Small intestine (tissue), 7 donors: Measurements from ENCODE around the gene LCMT2. TPM values are rescaled to one million over a fixed set of nuclear protein-coding genes. Genes with fewer than 3 reads are reported as not detected.
A peak's percentile ranks its signal among the peaks of the same experiment; 100 is the strongest.

ENCODE experiments used
- DNase-seq, 2 donors: peaks; one replicate each; pipeline versions ENCODE4 v3.0.0 to v3.0.0-alpha.2; 2013
- FAIRE-seq: peaks from 2 replicates; lab custom pipeline; 2012; peaks lifted over from hg19 to GRCh38; lab: Jason Lieb, UNC
- H3K27ac ChIP-seq, 3 donors: one replicate each; pipeline ENCODE4 v1.5.1; 2013; ENCODE audit warnings: low read length in 2 of 3, mild to moderate bottlenecking in 2 of 3, control low read depth in 1 of 3, inconsistent platforms in 1 of 3, low read depth in 1 of 3, moderate library complexity in 1 of 3
- H3K27me3 ChIP-seq, 3 donors: one replicate each; pipeline ENCODE4 v1.6.1; 2013; ENCODE audit warnings: low read length in 3 of 3, inconsistent platforms in 1 of 3; ENCODE audit not compliant: control insufficient read depth in 3 of 3, insufficient read depth in 3 of 3
- H3K36me3 ChIP-seq, 3 donors: one replicate each; pipeline ENCODE4 v1.6.1; 2013; ENCODE audit warnings: low read length in 3 of 3, inconsistent platforms in 1 of 3, low read depth in 1 of 3, mild to moderate bottlenecking in 1 of 3, moderate library complexity in 1 of 3; ENCODE audit not compliant: control insufficient read depth in 3 of 3, insufficient read depth in 2 of 3
- H3K4me1 ChIP-seq, 3 donors: one replicate each; pipeline ENCODE4 v1.6.1; 2013; ENCODE audit warnings: low read length in 2 of 3, inconsistent platforms in 1 of 3, low read depth in 1 of 3, mild to moderate bottlenecking in 1 of 3, moderate library complexity in 1 of 3; ENCODE audit not compliant: control insufficient read depth in 3 of 3, insufficient read depth in 2 of 3
- H3K4me3 ChIP-seq, 3 donors: one replicate each; pipeline ENCODE4 v1.5.1; 2013; ENCODE audit warnings: low read length in 3 of 3, control low read depth in 1 of 3, inconsistent platforms in 1 of 3, low read depth in 1 of 3, mild to moderate bottlenecking in 1 of 3, moderate library complexity in 1 of 3
- H3K9me3 ChIP-seq, 2 donors: one replicate each; pipeline ENCODE4 v1.6.1; 2013; ENCODE audit warnings: low read depth in 1 of 2, low read length in 1 of 2; ENCODE audit not compliant: control insufficient read depth in 2 of 2, insufficient read depth in 1 of 2
- WGBS, 3 donors: extraction: QIAGEN DNeasy Blood & Tissue Kit; methylation state at CpG; one replicate each; pipeline ENCODE4 v1.1.7; 2013; 5-methylcytosine and 5-hydroxymethylcytosine counted together
- polyA plus RNA-seq, 4 donors: library from polyadenylated mRNA; stranded (reverse) in 3 of 4; unstranded in 1 of 4; fragments of 200-250 nt in 3 of 4; fragments of 120-200 nt in 1 of 4; gene quantifications; one replicate each; pipeline versions ENCODE4 v1.2.1 to v1.2.3, GENCODE V29; 2013
- donor health status: healthy with polysubstance abuse.
- donor health status: control.
- donor health status: control.
- donor health status: Bipolar disorder and iron deficiency.
- donor health status: healthy.

Gene LCMT2
- polyA plus RNA-seq, 4 donors = 3.2 to 8.1 (median 4.5) TPM

DNA sequence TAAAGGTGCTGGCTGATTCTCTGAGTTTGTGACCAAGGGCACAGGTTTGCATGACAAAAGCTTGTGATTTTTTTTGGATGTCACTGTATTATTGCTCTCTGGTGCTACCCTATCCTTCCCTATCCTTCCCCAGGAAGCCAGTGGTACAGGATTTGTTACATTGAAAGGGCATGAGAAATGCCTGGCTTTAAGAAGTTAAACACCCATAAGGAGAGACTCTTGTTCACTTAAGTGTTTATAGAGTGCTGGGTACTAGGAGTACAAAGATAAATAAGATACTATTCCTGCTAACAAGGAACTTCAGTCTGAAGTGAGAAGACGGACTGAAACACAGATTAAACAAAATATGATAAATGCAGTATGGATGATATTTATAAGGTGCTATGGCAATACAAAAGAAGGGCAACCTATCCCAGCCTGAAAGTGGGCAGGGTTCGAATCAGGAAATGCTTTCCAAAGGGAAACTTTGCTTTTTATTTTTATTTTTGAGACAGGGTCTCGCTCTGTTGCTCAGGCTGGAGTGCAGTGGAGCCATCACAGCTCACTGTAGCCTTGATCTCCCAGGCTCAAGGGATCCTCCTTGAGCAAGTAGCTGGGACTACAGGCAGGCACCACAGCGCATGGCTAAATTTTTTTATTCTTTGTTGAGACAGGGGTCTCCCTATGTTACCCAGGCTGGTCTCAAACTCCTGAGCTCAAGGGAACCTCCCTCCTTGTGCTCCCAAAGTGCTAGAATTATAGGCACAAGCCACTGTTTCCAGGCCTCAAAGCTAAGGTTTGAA is 11.2 kb downstream of the LCMT2 start:
- Histone ChIP-seq H3K4me1 (no peaks in the 10 kb centered on the region), H3K27ac (no peak overlapping the region), H3K36me3 (no peaks in the 10 kb centered on the region), H3K9me3 (no peaks in the 10 kb centered on the region), H3K4me3 (no peak overlapping the region), H3K27me3 (peaks cover 0 to 4% (median 0%) of the 10 kb centered on the region in 3 donors)
- 81 to 82% (median 82%) methylated on average over 4 of the region's 4 CpGs for WGBS, 3 donors
- DNase-seq = no peak
- no peak for FAIRE-seq

- no peaks in the 10 kb centered on the region for H3K4me1 ChIP-seq
- DNase-seq = no peak
- H3K4me3 ChIP-seq = no peak overlapping the region
- H3K27me3 ChIP-seq = peaks cover 0 to 10% (median 0%) of the 10 kb centered on the region in 3 donors
- no peak overlapping the region for H3K27ac ChIP-seq
- H3K9me3 ChIP-seq = no peaks in the 10 kb centered on the region
- H3K36me3 ChIP-seq = no peaks in the 10 kb centered on the region
- 84 to 91% (median 86%) methylated on average over 8 of the region's 8 CpGs for whole genome bisulfite sequencing, 3 donors
- FAIRE-seq = no peak
These were observed 12.7 kb downstream of the LCMT2 start for GRCh38 chr15:43317566-43318184.

- Histone ChIP-seq H3K9me3 (no peaks in the 10 kb centered on the region), H3K27me3 (peaks cover 0 to 15% (median 0%) of the 10 kb centered on the region in 3 donors), H3K4me3 (no peak overlapping the region), H3K27ac (no peak overlapping the region), H3K36me3 (no peaks in the 10 kb centered on the region), H3K4me1 (no peaks in the 10 kb centered on the region)
- no peak for DNase-seq
- 77 to 100% (median 91%) methylated on average over 1 of the region's 1 CpG for WGBS, 3 donors
- no peak for FAIRE-seq
These were observed 13.4 kb downstream of the LCMT2 start for GRCh38 chr15:43316971-43317346.

DNA sequence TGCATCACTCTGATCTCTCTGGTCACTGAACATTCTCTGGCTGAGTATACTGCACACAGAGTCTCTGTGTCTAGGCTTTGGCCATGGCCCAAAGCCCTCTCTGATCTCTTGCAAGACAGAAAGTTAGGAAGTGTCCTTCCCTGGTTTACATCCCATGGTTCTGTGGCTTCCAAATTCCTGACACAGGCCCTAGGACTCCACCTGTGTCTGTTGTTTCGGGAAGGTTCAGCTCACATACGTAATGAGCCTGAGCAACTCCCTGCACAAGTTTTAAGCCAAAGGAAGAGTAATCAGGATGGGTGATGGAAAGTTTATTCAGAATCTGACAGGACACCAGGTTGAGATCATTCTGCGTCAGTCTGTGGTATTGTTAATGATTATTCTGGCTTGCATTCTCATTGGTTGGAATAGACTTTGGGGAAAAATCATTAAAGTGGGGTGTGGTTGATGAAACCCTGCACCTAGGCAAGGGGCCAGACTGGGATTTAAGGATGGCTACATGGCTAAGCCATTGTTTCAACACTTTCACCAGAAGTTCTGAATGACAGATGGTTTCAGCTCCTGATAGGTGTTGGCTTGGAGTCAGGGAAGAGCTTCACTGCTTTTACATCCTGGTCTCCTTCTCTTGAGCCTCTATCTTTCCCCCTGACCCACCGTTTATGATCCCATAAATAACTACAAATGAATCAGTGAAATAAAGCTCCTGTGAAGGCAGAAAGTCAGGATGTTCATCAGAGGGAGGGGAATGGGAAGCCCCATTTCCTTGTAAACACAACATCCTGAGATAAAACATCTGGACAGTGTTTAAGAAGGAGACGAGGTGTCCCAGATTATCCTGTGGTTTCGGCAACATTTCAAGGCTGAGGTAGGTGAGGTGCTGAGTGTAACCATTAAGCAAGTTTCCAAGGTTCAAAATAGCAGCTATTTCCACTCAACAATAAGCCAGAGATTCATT is 14.1 kb downstream of the LCMT2 start:
- FAIRE-seq (no peak), DNase-seq (peak in 1 of 2 donors; percentile 3)
- no peak overlapping the region for H3K4me3 ChIP-seq

GRCh38 chr15:43314171-43314570 is 16.2 kb downstream of the LCMT2 start:
- DNase-seq = no peak
- 49 to 69% (median 50%) methylated on average over 3 of the region's 3 CpGs for WGBS, 3 donors
- no peaks in the 10 kb centered on the region for H3K4me1 ChIP-seq
- peaks cover 0 to 25% (median 0%) of the 10 kb centered on the region in 3 donors for H3K27me3 ChIP-seq
- no peak overlapping the region for H3K27ac ChIP-seq
- no peak for FAIRE-seq
- H3K9me3 ChIP-seq = no peaks in the 10 kb centered on the region
- H3K4me3 ChIP-seq = no peak overlapping the region
- no peaks in the 10 kb centered on the region for H3K36me3 ChIP-seq

More for the DNA sequence above, 14.1 kb downstream of the LCMT2 start:
- WGBS, 3 donors = 52 to 69% (median 57%) methylated on average over 6 of the region's 6 CpGs
- Histone ChIP-seq H3K27me3 (peaks cover 0 to 15% (median 0%) of the 10 kb centered on the region in 3 donors), H3K4me1 (no peaks in the 10 kb centered on the region), H3K9me3 (no peaks in the 10 kb centered on the region), H3K36me3 (no peaks in the 10 kb centered on the region), H3K27ac (no peak overlapping the region)

DNA sequence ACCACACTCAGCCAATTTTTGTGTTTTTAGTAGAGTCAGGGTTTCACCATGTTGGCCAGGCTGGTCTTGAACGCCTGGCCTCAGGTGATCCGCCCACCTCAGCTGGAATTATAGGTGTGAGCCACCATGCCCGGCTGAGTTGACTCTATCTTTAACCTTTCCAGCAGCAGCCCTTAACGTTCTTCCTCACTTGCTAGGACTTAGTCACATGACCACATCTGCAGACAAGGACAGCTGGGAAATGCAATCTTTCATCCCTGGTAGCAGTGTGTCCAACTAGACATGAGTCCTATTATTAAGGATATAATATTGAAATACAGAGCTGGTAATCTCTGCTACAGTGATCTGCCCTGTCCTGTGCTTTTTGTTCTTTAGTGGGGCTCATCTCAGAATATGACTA is 18.0 kb downstream of the LCMT2 start:
- no peaks in the 10 kb centered on the region for H3K4me1 ChIP-seq
- H3K4me3 ChIP-seq = no peak overlapping the region
- DNase-seq (no peak), FAIRE-seq (no peak)
- H3K27me3 ChIP-seq = peaks cover 0 to 28% (median 7%) of the 10 kb centered on the region in 3 donors
- WGBS, 3 donors = 57 to 60% (median 59%) methylated on average over 4 of the region's 4 CpGs
- no peaks in the 10 kb centered on the region for H3K9me3 ChIP-seq
- no peak overlapping the region for H3K27ac ChIP-seq
- no peaks in the 10 kb centered on the region for H3K36me3 ChIP-seq

GRCh38 chr15:43302205-43302817 is 28.1 kb downstream of the LCMT2 start, which contains the start of gene TGM7:
Gene TGM7 (minus strand): TSS chr15:43302255.
- Histone ChIP-seq H3K4me1 (no peaks in the 10 kb centered on the region), H3K9me3 (no peaks in the 10 kb centered on the region), H3K4me3 (no peak within 1 kb of the TSS), H3K36me3 (no peaks in the 10 kb centered on the region), H3K27ac (no peak within 1 kb of the TSS), H3K27me3 (peaks cover 0 to 5% (median under 1%) of the 10 kb centered on the region in 3 donors)
- DNase-seq = no peak
- 81 to 89% (median 89%) methylated on average over 11 of the region's 11 CpGs for WGBS, 3 donors
- FAIRE-seq = no peak

GRCh38 chr15:43299884-43300283 is 30.5 kb downstream of the LCMT2 start:
- FAIRE-seq = no peak
- no peaks in the 10 kb centered on the region for H3K36me3 ChIP-seq
- no peak for DNase-seq
- no peaks in the 10 kb centered on the region for H3K9me3 ChIP-seq
- no peaks in the 10 kb centered on the region for H3K4me1 ChIP-seq
- no peak overlapping the region for H3K27ac ChIP-seq
- H3K27me3 ChIP-seq = peaks cover 0 to 5% (median 0%) of the 10 kb centered on the region in 3 donors
- no peak overlapping the region for H3K4me3 ChIP-seq
